Endothelial cell (in vitro differentiated cells): Measurements from ENCODE around the gene CA10. TPM values are rescaled to one million over a fixed set of nuclear protein-coding genes. Genes with fewer than 3 reads are reported as not detected.

Experiments used
- DNase-seq: peaks from one replicate; pipeline ENCODE4 v3.0.0; 2021; ENCODE audit warnings: low spot score
- H3K27ac Mint-ChIP-seq: one replicate; pipeline ENCODE4 v1.8.0; 2021; ENCODE audit warnings: mixed read lengths, inconsistent platforms; ENCODE audit not compliant: unreplicated experiment
- H3K27me3 Mint-ChIP-seq: one replicate; pipeline ENCODE4 v1.8.0; 2021; ENCODE audit warnings: mild to moderate bottlenecking, moderate library complexity, mixed read lengths, inconsistent platforms; ENCODE audit not compliant: unreplicated experiment
- H3K36me3 Mint-ChIP-seq: one replicate; pipeline ENCODE4 v1.8.0; 2021; ENCODE audit warnings: mild to moderate bottlenecking, low read depth, mixed read lengths, inconsistent platforms; ENCODE audit not compliant: unreplicated experiment
- H3K4me1 Mint-ChIP-seq: one replicate; pipeline ENCODE4 v1.8.0; 2021; ENCODE audit warnings: mild to moderate bottlenecking, mixed read lengths, inconsistent platforms; ENCODE audit not compliant: unreplicated experiment
- H3K4me3 Mint-ChIP-seq: one replicate; pipeline ENCODE4 v1.8.0; 2021; ENCODE audit warnings: mild to moderate bottlenecking, mixed read lengths, inconsistent platforms; ENCODE audit not compliant: unreplicated experiment
- H3K9me3 Mint-ChIP-seq: one replicate; pipeline ENCODE4 v1.8.0; 2021; ENCODE audit warnings: mixed read lengths, inconsistent platforms; ENCODE audit not compliant: unreplicated experiment
- CTCF ChIP-seq: fragments of 200-600 bp; sonication (generic); IDR thresholded peaks from one replicate; pipeline ENCODE4 v1.5.0; 2021; ENCODE audit warnings: antibody characterized with exemption; ENCODE audit not compliant: unreplicated experiment
- total RNA-seq: library from RNA; stranded (reverse); fragmentation: NEBNext Ultra II Directional; extraction: Animal tissue kit (Norgen Biotek cat#: 25700); gene quantifications from one replicate; pipeline ENCODE4 v1.2.1, GENCODE V29; 2021; ENCODE audit not compliant: unreplicated experiment

The CA10 gene
- total RNA-seq, 1 donor from 2014 or later, result not detected

GRCh38 chr17:51643702-51644490 lies 514.6 kb downstream of the CA10 start:
- TF ChIP-seq CTCF, result no peak
- H3K27ac Mint-ChIP-seq, result no peak overlapping the region
- H3K4me1 Mint-ChIP-seq, result no peaks in the 10 kb centered on the region
- H3K4me3 Mint-ChIP-seq, result no peak overlapping the region
- H3K36me3 Mint-ChIP-seq, result no peaks in the 10 kb centered on the region
- H3K27me3 Mint-ChIP-seq, result no peaks in the 10 kb centered on the region
- DNase-seq, result no peak
- H3K9me3 Mint-ChIP-seq, result no peaks in the 10 kb centered on the region

- Mint-ChIP-seq H3K9me3 (no peaks in the 10 kb centered on the region), H3K36me3 (no peaks in the 10 kb centered on the region), H3K4me1 (no peaks in the 10 kb centered on the region), H3K27ac (no peak overlapping the region), H3K4me3 (no peak overlapping the region), H3K27me3 (peaks cover 1% of the 10 kb centered on the region)
- TF ChIP-seq CTCF, result no peak
- no peak for DNase-seq
These were observed 516.5 kb downstream of the CA10 start for GRCh38 chr17:51642029-51642428.

GRCh38 chr17:51640108-51640622 lies 518.3 kb downstream of the CA10 start:
- Mint-ChIP-seq H3K36me3 (no peaks in the 10 kb centered on the region), H3K9me3 (no peaks in the 10 kb centered on the region), H3K4me3 (no peak overlapping the region), H3K4me1 (no peaks in the 10 kb centered on the region), H3K27ac (no peak overlapping the region), H3K27me3 (peaks cover 1% of the 10 kb centered on the region)
- peak; percentile 44 for TF ChIP-seq CTCF
- DNase-seq, result peak; percentile 49

GRCh38 chr17:51638971-51639370 lies 519.5 kb downstream of the CA10 start:
- no peak overlapping the region for H3K27ac Mint-ChIP-seq
- no peaks in the 10 kb centered on the region for H3K4me1 Mint-ChIP-seq

More at GRCh38 chr17:51638971-51639370, 519.5 kb downstream of the CA10 start:
- DNase-seq, result no peak
- Mint-ChIP-seq H3K4me3 (no peak overlapping the region), H3K27me3 (peaks cover 1% of the 10 kb centered on the region), H3K36me3 (no peaks in the 10 kb centered on the region), H3K9me3 (no peaks in the 10 kb centered on the region)
- TF ChIP-seq CTCF, result no peak
